SJCRH30 (cell line): ENCODE data around the gene NANOS1. TPM values are rescaled to one million over a fixed set of nuclear protein-coding genes. Genes with fewer than 3 reads are reported as not detected.
A peak's percentile ranks its signal among the peaks of the same experiment; 100 is the strongest.

Experiments used
- DNase-seq, 2 experiments: peaks; one replicate each; pipeline ENCODE4 v3.0.0-alpha.2; 2015 to 2020
- H3K27ac ChIP-seq: fragments of 250-450 bp; sonication (Bioruptor Pico); 2 replicates; pipeline ENCODE4 v1.5.1; 2020; ENCODE audit warnings: mild to moderate bottlenecking, moderate library complexity
- H3K27me3 ChIP-seq: fragments of 250-450 bp; sonication (Bioruptor Pico); 2 replicates; pipeline ENCODE4 v1.5.1; 2020; ENCODE audit warnings: mild to moderate bottlenecking, moderate library complexity
- H3K36me3 ChIP-seq: fragments of 250-450 bp; sonication (Bioruptor Pico); 2 replicates; pipeline ENCODE4 v1.5.1; 2020; ENCODE audit warnings: mild to moderate bottlenecking, moderate library complexity
- H3K4me1 ChIP-seq: fragments of 250-450 bp; sonication (Bioruptor Pico); 2 replicates; pipeline ENCODE4 v1.5.1; 2020; ENCODE audit warnings: mild to moderate bottlenecking, moderate library complexity
- H3K4me3 ChIP-seq: fragments of 250-450 bp; sonication (Bioruptor Pico); 2 replicates; pipeline ENCODE4 v1.5.1; 2020; ENCODE audit warnings: mild to moderate bottlenecking, moderate library complexity
- H3K9me3 ChIP-seq: fragments of 250-450 bp; sonication (Bioruptor Pico); replicated peaks from 2 replicates; pipeline ENCODE4 v1.5.1; 2020; ENCODE audit warnings: mild to moderate bottlenecking, moderate library complexity
- total RNA-seq: library from RNA; depleted of rRNA; stranded (reverse); fragments of >200 nt; shearing (Covaris generic); gene quantifications from 2 replicates; pipeline ENCODE4 v1.2.3, GENCODE V29; 2014

NANOS1 gene
- total RNA-seq, 1 experiment from 2014 or later: 59.4 TPM

GRCh38 chr10:118998183-118998582, 31.3 kb upstream of the NANOS1 start:
- Histone ChIP-seq H3K4me3 (no peak overlapping the region), H3K27me3 (no peaks in the 10 kb centered on the region), H3K27ac (no peak overlapping the region), H3K4me1 (peaks cover 3% of the 10 kb centered on the region; the same call in 1 of the 2 replicates), H3K9me3 (no peaks in the 10 kb centered on the region), H3K36me3 (no peaks in the 10 kb centered on the region)
- no peak for DNase-seq

- no peak overlapping the region for H3K27ac ChIP-seq
- no peak overlapping the region for H3K4me3 ChIP-seq
- no peaks in the 10 kb centered on the region for H3K27me3 ChIP-seq
- no peaks in the 10 kb centered on the region for H3K36me3 ChIP-seq
- H3K9me3 ChIP-seq: no peaks in the 10 kb centered on the region
- peaks cover 4% of the 10 kb centered on the region for H3K4me1 ChIP-seq
- no peak for DNase-seq
Observed at GRCh38 chr10:119001717-119002500, 27.6 kb upstream of the NANOS1 start.

GRCh38 chr10:119003572-119004289, 25.8 kb upstream of the NANOS1 start:
- Histone ChIP-seq H3K27ac (no peak overlapping the region), H3K36me3 (no peaks in the 10 kb centered on the region), H3K4me1 (peaks cover 10% of the 10 kb centered on the region), H3K9me3 (no peaks in the 10 kb centered on the region), H3K4me3 (no peak overlapping the region), H3K27me3 (no peaks in the 10 kb centered on the region)
- DNase-seq: no peak

GRCh38 chr10:119005362-119006043, 24.0 kb upstream of the NANOS1 start:
- no peak for DNase-seq
- H3K9me3 ChIP-seq: no peaks in the 10 kb centered on the region
- H3K27me3 ChIP-seq: no peaks in the 10 kb centered on the region
- no peak overlapping the region for H3K27ac ChIP-seq
- H3K4me1 ChIP-seq: peaks cover 10% of the 10 kb centered on the region
- no peaks in the 10 kb centered on the region for H3K36me3 ChIP-seq
- no peak overlapping the region for H3K4me3 ChIP-seq

- H3K36me3 ChIP-seq: no peaks in the 10 kb centered on the region
- no peak overlapping the region for H3K27ac ChIP-seq
- H3K4me3 ChIP-seq: no peak overlapping the region
Observed at GRCh38 chr10:119006451-119007210, 22.9 kb upstream of the NANOS1 start.

GRCh38 chr10:119007211-119007574, 22.3 kb upstream of the NANOS1 start:
- H3K27ac ChIP-seq: no peak overlapping the region
- H3K36me3 ChIP-seq: no peaks in the 10 kb centered on the region

More at GRCh38 chr10:119006451-119007210, 22.9 kb upstream of the NANOS1 start:
- H3K4me1 ChIP-seq: peaks cover 7% of the 10 kb centered on the region
- H3K27me3 ChIP-seq: no peaks in the 10 kb centered on the region
- no peaks in the 10 kb centered on the region for H3K9me3 ChIP-seq
- peak in 1 of 2 experiments; percentile 38 for DNase-seq

GRCh38 chr10:119020627-119020946, 8.9 kb upstream of the NANOS1 start:
- Histone ChIP-seq H3K27ac (no peak overlapping the region), H3K4me1 (peaks cover 21% of the 10 kb centered on the region), H3K36me3 (no peaks in the 10 kb centered on the region), H3K9me3 (peaks cover 3% of the 10 kb centered on the region; the same call in 1 of the 2 replicates), H3K27me3 (no peaks in the 10 kb centered on the region), H3K4me3 (no peak overlapping the region)
- DNase-seq: no peak

More at GRCh38 chr10:119007211-119007574, 22.3 kb upstream of the NANOS1 start:
- Histone ChIP-seq H3K27me3 (no peaks in the 10 kb centered on the region), H3K4me3 (no peak overlapping the region), H3K9me3 (no peaks in the 10 kb centered on the region), H3K4me1 (peaks cover 7% of the 10 kb centered on the region)
- no peak for DNase-seq

- Histone ChIP-seq H3K4me1 (peaks cover 24% of the 10 kb centered on the region), H3K9me3 (peaks cover 3% of the 10 kb centered on the region; the same call in 1 of the 2 replicates), H3K27me3 (no peaks in the 10 kb centered on the region), H3K4me3 (no peak overlapping the region), H3K36me3 (no peaks in the 10 kb centered on the region), H3K27ac (no peak overlapping the region)
- DNase-seq: peak; percentile 48 to 68
Observed at GRCh38 chr10:119022846-119023552, 6.5 kb upstream of the NANOS1 start.

GRCh38 chr10:119023553-119023868, 6.0 kb upstream of the NANOS1 start:
- H3K9me3 ChIP-seq: peaks cover 3% of the 10 kb centered on the region; the same call in 1 of the 2 replicates
- DNase-seq: no peak
- H3K36me3 ChIP-seq: no peaks in the 10 kb centered on the region
- H3K4me3 ChIP-seq: no peak overlapping the region
- peaks cover 24% of the 10 kb centered on the region for H3K4me1 ChIP-seq
- H3K27me3 ChIP-seq: no peaks in the 10 kb centered on the region
- no peak overlapping the region for H3K27ac ChIP-seq

- peak in 1 of 2 experiments; percentile 33 for DNase-seq
- H3K4me1 ChIP-seq: peaks cover 24% of the 10 kb centered on the region
- H3K27me3 ChIP-seq: no peaks in the 10 kb centered on the region
- no peaks in the 10 kb centered on the region for H3K9me3 ChIP-seq
- H3K27ac ChIP-seq: no peak overlapping the region
- no peaks in the 10 kb centered on the region for H3K36me3 ChIP-seq
- no peak overlapping the region for H3K4me3 ChIP-seq
Observed at GRCh38 chr10:119024882-119025281, 4.6 kb upstream of the NANOS1 start.

- DNase-seq: peak; percentile 75 to 78
Observed at GRCh38 chr10:119025336-119025735, 4.2 kb upstream of the NANOS1 start.

GRCh38 chr10:119025776-119026175, 3.7 kb upstream of the NANOS1 start:
- peaks cover 24% of the 10 kb centered on the region for H3K4me1 ChIP-seq
- H3K27me3 ChIP-seq: no peaks in the 10 kb centered on the region
- no peaks in the 10 kb centered on the region for H3K9me3 ChIP-seq
- no peak overlapping the region for H3K27ac ChIP-seq
- no peak for DNase-seq
- peaks cover under 1% of the 10 kb centered on the region; the same call in 1 of the 2 replicates for H3K36me3 ChIP-seq
- H3K4me3 ChIP-seq: no peak overlapping the region

More at GRCh38 chr10:119025336-119025735, 4.2 kb upstream of the NANOS1 start:
- no peaks in the 10 kb centered on the region for H3K27me3 ChIP-seq
- peaks cover 24% of the 10 kb centered on the region for H3K4me1 ChIP-seq
- H3K36me3 ChIP-seq: no peaks in the 10 kb centered on the region
- H3K4me3 ChIP-seq: no peak overlapping the region
- H3K27ac ChIP-seq: no peak overlapping the region
- H3K9me3 ChIP-seq: no peaks in the 10 kb centered on the region

GRCh38 chr10:119026301-119027110, 3.0 kb upstream of the NANOS1 start:
- no peaks in the 10 kb centered on the region for H3K27me3 ChIP-seq
- H3K27ac ChIP-seq: no peak overlapping the region
- peaks cover 31% of the 10 kb centered on the region for H3K4me1 ChIP-seq
- H3K36me3 ChIP-seq: peaks cover 7% of the 10 kb centered on the region; the same call in 1 of the 2 replicates
- DNase-seq: no peak
- H3K9me3 ChIP-seq: no peaks in the 10 kb centered on the region
- no peak overlapping the region for H3K4me3 ChIP-seq
